ENCODE results near the gene RBFA. TPM values are rescaled to one million over a fixed set of nuclear protein-coding genes. Genes with fewer than 3 reads are reported as not detected.

The RBFA gene
- total RNA-seq, 1 experiment from 2014 or later = 25.1 TPM

- Histone ChIP-seq H4K20me1 (ENCODE audit: insufficient read depth) (no peaks in the 10 kb centered on the region), H3K4me3 (no peak overlapping the region), H3F3A (ENCODE audit: insufficient read depth, low read depth) (no peaks in the 10 kb centered on the region), H3K27me3 (ENCODE audit: insufficient read depth, low read depth) (no peaks in the 10 kb centered on the region; the same call in 1 of the 2 replicates), H2AFZ (no peak overlapping the region), H3K9me3 (ENCODE audit: insufficient read depth, low read depth) (peaks cover 20% of the 10 kb centered on the region; the same call in 1 of the 2 replicates), H3K36me3 (ENCODE audit: low read depth) (no peaks in the 10 kb centered on the region), H3K27ac (no peak overlapping the region), H3K79me2 (ENCODE audit: low read depth) (no peaks in the 10 kb centered on the region), H3K9me2 (ENCODE audit: insufficient read depth) (no peaks in the 10 kb centered on the region), H3K4me2 (no peak overlapping the region), H3K4me1 (replicated peaks; ENCODE audit: insufficient read depth) (no peaks in the 10 kb centered on the region)
- DNase-seq = no peak
- POLR2A ChIA-PET (ENCODE audit: unreplicated experiment) = no interaction called here
- intact Hi-C loops (cut with micrococcal nuclease; ENCODE audit: unreplicated experiment) = no loop called here
- TF ChIP-seq EZH2 (IDR thresholded peaks at IDR 0.05; ENCODE audit: low read depth) (no peak), CTCF (conservative IDR thresholded peaks at IDR 0.05) (no peak)
- BruUV-seq (replicated peaks) = no TSS peak
- CTCF ChIA-PET = no interaction called here
These were observed 31.5 kb downstream of the RBFA start for GRCh38 chr18:80065705-80066104.

- DNase-seq = no peak
- intact Hi-C loops (cut with micrococcal nuclease; ENCODE audit: unreplicated experiment) = no loop called here
- POLR2A ChIA-PET (ENCODE audit: unreplicated experiment) = no interaction called here
These were observed 33.1 kb downstream of the RBFA start for GRCh38 chr18:80067321-80067720.

GRCh38 chr18:80067897-80068296 lies 33.7 kb downstream of the RBFA start:
- BruUV-seq (replicated peaks) = no TSS peak
- intact Hi-C loops (cut with micrococcal nuclease; ENCODE audit: unreplicated experiment) = no loop called here
- CTCF ChIA-PET = no interaction called here

More at GRCh38 chr18:80067321-80067720, 33.1 kb downstream of the RBFA start:
- Histone ChIP-seq H4K20me1 (ENCODE audit: insufficient read depth) (no peaks in the 10 kb centered on the region), H3K36me3 (ENCODE audit: low read depth) (no peaks in the 10 kb centered on the region), H3F3A (ENCODE audit: insufficient read depth, low read depth) (no peaks in the 10 kb centered on the region), H3K9me3 (ENCODE audit: insufficient read depth, low read depth) (0 out of 2 replicates have a peak, but pooled peaks cover 9% of the 10 kb centered on the region), H3K79me2 (ENCODE audit: low read depth) (no peaks in the 10 kb centered on the region), H3K27ac (no peak overlapping the region), H3K27me3 (ENCODE audit: insufficient read depth, low read depth) (no peaks in the 10 kb centered on the region), H3K9me2 (ENCODE audit: insufficient read depth) (no peaks in the 10 kb centered on the region), H3K4me1 (replicated peaks; ENCODE audit: insufficient read depth) (no peaks in the 10 kb centered on the region), H2AFZ (no peak overlapping the region), H3K4me2 (no peak overlapping the region), H3K4me3 (no peak overlapping the region)
- BruUV-seq (replicated peaks) = no TSS peak
- TF ChIP-seq EZH2 (IDR thresholded peaks at IDR 0.05; ENCODE audit: low read depth) (no peak), CTCF (conservative IDR thresholded peaks at IDR 0.05) (no peak)
- CTCF ChIA-PET = no interaction called here

More at GRCh38 chr18:80067897-80068296, 33.7 kb downstream of the RBFA start:
- Histone ChIP-seq H3K4me3 (no peak overlapping the region), H2AFZ (no peak overlapping the region), H3K4me2 (no peak overlapping the region), H4K20me1 (ENCODE audit: insufficient read depth) (no peaks in the 10 kb centered on the region), H3K79me2 (ENCODE audit: low read depth) (no peaks in the 10 kb centered on the region), H3K9me3 (ENCODE audit: insufficient read depth, low read depth) (0 out of 2 replicates have a peak, but pooled peaks cover 3% of the 10 kb centered on the region), H3K27me3 (ENCODE audit: insufficient read depth, low read depth) (no peaks in the 10 kb centered on the region), H3K36me3 (ENCODE audit: low read depth) (no peaks in the 10 kb centered on the region), H3K27ac (no peak overlapping the region), H3F3A (ENCODE audit: insufficient read depth, low read depth) (no peaks in the 10 kb centered on the region), H3K4me1 (replicated peaks; ENCODE audit: insufficient read depth) (no peaks in the 10 kb centered on the region), H3K9me2 (ENCODE audit: insufficient read depth) (no peaks in the 10 kb centered on the region)
- no peak for DNase-seq
- TF ChIP-seq CTCF (conservative IDR thresholded peaks at IDR 0.05) = no peak
- POLR2A ChIA-PET (ENCODE audit: unreplicated experiment) = no interaction called here
